Fibroblast of gingiva (primary cell): ENCODE results near the gene NELL2.
"Not testable (repeated sequence)": the region's sequence is repeated elsewhere in the genome, so short reads cannot be mapped to it uniquely, and the experiment has no call there.

Experiments
- DNase-seq: peaks from one replicate; pipeline ENCODE4 v3.0.0-alpha.2; 2011; ENCODE audit warnings: low read depth

The NELL2 gene

DNA sequence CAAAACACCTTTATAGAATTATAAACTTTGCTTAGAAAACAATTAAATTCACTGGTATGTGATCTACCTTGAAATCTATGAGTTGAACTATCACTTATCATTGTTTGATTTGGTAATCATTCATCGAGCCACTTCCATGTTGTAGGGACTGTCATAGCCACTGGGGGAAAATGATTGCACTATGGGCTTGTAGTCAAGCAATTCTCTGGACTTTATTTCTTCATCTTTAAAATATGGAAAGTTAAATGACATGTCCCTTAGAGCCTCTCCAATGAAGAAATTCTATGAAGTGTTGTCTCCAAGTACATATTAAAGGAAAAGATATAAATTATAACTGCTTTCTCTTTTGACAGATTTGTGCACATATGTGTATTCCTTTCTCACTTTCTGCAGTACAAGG lies 97.3 kb downstream of the NELL2 start:
- DNase-seq: no peak

GRCh38 chr12:44777044-44777443 lies 99.1 kb downstream of the NELL2 start:
- no peak for DNase-seq

GRCh38 chr12:44775901-44776300 lies 100.2 kb downstream of the NELL2 start:
- no peak for DNase-seq

DNA sequence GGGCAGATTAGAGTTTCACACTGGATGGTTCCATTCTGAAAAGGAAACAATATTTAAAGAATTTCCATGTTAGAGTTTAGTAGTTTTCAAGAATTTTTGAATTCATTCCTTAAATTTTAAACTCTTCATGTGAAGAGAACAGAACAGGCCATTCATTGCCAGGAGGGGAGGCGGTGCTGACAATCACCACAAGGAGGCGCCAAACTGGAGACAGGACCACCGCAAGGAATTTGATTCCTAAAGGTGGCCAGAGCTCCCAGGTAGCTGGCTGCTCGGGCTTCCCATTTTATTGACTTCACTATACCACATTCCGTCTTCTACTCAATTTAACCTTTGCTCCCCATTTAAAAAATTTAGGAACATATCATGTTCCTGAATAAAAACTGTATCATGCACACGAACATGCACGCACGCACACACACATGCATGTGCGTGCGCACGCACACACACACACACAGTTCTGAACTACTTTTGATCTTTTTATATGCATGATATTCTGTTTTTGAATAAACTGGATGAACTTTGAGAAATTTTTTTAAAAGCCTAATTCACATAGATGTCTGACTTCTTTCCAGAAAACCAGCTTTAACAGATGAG lies 101.2 kb downstream of the NELL2 start:
- no peak for DNase-seq

GRCh38 chr12:44771485-44772021 lies 104.6 kb downstream of the NELL2 start:
- DNase-seq: no peak

DNA sequence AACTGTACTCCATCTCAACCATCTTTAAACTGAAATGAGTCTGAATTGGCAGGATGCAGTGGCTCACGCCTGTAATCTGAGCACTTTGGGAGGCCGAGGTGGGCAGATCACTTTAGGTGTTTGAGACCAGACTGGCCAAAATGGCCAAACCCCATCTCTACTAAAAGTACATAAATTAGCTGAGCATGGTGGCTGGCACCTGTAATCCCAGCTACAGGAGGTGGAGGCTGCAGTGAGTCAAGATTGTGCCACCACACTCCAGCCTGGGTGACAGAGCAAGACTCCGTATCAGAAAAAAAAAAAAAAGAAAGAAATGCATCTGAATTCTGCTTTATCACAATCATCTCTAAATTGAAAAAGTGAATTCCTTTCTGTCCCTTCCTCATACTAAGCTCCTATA lies 110.3 kb downstream of the NELL2 start:
- no peak for DNase-seq

DNA sequence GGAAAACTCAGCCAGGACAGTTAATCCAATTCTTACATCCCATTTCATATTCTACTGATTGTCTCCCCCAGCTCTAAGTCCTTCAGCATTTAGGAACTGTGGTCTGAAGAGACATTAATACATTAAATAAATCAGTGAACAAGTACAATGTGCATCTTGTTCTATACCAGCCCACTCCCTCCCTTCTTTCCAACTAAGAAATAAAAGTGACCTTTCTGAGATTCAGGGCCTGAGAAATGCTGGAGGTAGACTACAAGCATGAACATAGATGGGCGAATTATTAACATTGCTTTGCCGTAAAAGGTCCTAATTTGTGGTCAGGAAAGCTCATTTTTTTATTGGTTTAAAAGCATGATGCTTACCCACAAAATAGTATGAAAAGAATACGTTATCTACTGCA lies 113.1 kb downstream of the NELL2 start:
- DNase-seq: no peak

- no peak for DNase-seq
Measured at GRCh38 chr12:44759289-44759688, 116.8 kb downstream of the NELL2 start.

- DNase-seq: no peak
Measured at GRCh38 chr12:44750468-44750867, 125.6 kb downstream of the NELL2 start.

DNA sequence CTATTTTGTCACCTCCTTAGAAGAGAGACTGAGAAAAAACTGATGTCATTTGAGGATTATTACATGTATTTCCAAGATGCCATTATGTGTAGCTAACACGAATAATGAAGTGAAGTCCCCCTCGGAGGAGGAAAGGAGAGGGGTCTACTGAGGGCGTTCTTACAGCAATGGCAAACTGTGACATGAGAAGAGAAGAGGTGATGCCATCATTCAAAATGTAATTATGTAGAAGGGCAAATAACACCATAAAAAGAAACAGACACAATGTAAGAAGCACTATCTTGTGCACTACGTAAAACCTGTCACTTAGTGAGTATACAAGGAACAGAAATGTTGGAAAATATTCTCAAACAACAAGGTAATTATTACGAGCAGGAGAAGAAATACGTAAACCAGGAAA lies 126.5 kb downstream of the NELL2 start:
- DNase-seq: no peak

DNA sequence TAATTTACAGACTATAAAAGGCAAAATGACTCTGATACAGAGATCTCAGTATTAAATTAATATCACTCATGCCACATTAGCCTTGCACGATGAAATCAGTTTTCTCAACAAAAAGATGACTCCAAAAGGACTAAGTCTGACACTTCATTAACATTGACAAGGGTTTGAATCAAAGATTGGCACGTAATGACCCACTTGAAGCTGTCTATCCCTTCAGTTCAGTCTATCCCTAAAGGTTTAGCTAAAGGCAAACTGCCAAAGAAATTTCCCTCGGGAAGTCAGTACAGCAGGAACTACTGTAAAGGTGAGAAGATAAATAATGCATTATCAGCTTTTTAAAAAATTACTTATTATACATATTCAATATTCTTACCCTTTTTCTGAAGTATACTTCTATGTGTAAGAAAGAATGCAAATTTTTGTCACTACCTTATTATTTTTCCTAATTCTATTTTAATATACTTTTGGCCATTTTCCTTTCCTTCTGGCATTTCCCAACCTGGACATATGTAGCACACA lies 127.1 kb downstream of the NELL2 start:
- no peak for DNase-seq

- DNase-seq: not testable (repeated sequence)
Measured at GRCh38 chr12:44741292-44741980, 134.7 kb downstream of the NELL2 start.

- DNase-seq: no peak
Measured at GRCh38 chr12:44738051-44738450, 138.1 kb downstream of the NELL2 start.

DNA sequence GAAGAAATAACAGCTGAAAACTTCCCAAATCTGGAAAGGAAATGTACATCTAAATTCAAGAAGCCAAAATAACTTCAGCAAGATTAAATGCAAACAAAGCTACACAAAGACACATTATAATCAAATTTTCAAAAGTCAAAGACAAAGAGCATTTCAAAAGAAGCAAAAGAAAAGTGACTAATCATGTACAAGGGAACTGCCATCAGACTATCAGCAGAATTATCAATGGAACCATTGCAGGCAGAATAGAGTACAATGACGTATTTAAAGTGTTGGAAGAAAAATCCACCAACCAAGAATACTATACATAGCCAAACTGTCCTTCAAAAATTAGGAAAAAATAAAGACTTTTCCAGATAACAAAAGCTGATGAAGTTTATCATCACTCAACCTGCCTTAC lies 147.5 kb downstream of the NELL2 start:
- no peak for DNase-seq

GRCh38 chr12:44720265-44720664 lies 155.8 kb downstream of the NELL2 start:
- DNase-seq: no peak

GRCh38 chr12:44717612-44718011 lies 158.5 kb downstream of the NELL2 start:
- DNase-seq: no peak

DNA sequence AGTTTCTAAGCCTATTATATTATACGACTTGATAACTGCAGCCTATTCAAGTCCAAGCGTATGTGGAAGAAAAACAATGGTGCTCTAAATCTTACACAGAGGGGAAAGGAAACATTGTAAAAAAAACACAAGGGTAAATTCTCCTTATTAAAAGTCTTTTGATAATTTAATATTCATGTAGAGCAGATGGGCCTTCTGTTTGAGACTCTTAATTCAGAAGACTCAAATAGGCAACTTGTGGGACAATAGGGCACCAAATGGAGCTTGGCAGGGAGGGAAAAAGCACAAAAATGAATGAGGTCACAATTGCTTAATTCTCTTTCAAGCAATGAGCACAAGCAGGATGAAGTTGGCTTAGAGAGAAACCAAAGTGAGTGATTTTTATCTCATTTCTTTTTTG lies 159.4 kb downstream of the NELL2 start:
- no peak for DNase-seq

DNA sequence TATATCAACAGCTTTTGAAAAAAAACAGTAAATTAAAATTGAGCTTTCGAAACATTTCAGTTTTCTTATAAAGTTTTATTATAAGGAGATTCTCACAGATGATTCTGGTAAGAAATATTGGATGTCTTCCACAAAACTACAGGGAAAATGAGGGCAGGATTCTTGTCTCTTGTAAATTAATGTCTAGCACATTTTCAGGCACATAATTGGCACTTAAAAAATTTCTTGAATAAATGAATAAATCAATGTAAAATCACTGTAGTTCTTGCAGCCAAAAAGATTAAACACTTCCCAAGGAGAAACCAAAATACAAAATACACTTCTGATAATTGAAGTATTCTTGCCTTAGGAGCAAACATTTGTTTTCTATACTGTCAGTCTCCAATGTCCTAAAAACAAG lies 164.4 kb downstream of the NELL2 start:
- no peak for DNase-seq

GRCh38 chr12:44709166-44709565 lies 166.9 kb downstream of the NELL2 start:
- DNase-seq: no peak

DNA sequence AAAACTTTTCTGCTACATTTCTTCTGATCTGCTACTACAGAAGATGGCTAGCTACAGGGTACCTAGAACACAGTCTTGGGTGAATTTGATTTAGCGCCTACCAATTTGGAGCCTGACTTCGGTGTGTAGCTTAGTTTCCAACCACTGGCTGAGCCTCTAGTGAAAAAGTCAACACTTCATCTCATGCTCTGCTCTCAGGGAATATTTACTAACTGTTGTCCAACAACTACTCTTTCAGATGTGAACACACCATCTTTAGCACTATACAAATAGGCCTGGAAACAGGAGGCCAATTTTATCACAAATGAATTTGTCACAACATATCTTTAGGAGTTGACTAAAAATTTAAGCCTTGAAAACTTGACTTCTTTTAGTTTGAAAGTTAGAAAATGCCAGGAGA lies 167.9 kb downstream of the NELL2 start:
- no peak for DNase-seq

- DNase-seq: no peak
Measured at GRCh38 chr12:44703182-44703910, 172.8 kb downstream of the NELL2 start.

- no peak for DNase-seq
Measured at GRCh38 chr12:44697511-44697910, 178.6 kb downstream of the NELL2 start.

- DNase-seq: no peak
Measured at GRCh38 chr12:44696542-44696941, 179.6 kb downstream of the NELL2 start.
